ENCODE measurements around the gene CRYBG2. TPM values are rescaled to one million over a fixed set of nuclear protein-coding genes. Genes with fewer than 3 reads are reported as not detected.

CRYBG2 gene, protein sequence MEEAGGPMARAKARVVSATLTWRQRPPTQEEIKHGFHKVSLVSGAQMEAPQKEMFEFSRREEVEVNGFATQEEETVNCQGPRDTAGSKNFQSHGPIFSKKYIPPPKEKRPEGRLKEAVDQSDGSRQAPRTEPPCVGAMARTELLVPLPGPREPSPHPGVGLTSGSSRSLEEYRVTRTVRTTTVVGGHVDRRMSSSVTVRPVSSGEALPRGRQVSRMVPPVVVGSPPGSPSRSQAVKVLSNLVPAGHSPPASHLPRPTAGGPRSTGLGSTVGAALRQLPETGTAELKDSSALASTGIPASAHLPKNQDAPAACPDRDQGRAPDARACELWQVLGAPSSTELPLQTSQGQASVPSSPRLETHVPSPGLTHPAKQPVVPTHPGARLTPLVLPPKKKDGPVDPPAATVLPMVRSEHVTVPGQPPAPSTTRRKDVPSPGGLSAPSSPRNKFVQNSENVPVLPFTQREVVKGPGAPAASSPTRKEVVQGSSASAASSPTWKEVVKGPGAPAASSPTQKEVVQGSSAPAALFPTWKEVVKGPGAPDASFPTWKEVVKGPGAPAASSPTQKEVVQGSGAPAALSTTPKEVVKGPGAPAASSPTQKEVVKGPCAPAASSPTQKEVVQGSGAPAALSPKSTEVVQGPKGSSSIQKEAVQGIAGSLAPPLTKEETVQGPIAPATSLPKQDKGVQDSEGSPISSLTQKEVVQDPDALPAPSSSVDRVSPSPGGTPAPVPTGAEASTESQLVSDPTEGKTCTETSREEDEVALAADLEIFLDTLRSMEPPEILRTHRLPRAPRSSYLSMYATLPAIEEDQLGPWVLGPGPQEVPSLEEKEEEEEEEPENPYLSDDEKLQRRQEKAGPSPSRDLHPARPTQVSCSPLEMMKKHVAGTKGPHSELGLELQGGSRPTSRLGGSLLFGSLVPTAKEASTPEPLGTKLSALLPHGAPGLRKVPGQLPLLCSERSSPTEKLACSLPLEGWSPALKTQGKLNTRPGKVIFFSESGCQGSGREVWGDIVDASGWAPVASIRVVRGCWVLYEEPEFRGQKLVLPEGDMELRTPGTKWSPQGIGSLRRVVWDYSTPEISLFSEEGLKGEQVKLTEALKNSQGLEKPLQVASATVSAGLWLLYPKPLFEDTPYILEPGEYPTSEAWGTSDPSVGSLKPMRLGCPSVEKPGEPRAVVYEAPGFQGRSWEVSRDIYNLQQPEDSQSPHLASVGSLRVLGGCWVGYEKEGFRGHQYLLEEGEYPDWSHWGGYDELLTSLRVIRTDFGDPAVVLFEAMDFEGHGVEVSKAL (N-terminal part only)
- total RNA-seq: 9.4 to 10.9 TPM (median 10.3 TPM) in 3 replicates

DNA sequence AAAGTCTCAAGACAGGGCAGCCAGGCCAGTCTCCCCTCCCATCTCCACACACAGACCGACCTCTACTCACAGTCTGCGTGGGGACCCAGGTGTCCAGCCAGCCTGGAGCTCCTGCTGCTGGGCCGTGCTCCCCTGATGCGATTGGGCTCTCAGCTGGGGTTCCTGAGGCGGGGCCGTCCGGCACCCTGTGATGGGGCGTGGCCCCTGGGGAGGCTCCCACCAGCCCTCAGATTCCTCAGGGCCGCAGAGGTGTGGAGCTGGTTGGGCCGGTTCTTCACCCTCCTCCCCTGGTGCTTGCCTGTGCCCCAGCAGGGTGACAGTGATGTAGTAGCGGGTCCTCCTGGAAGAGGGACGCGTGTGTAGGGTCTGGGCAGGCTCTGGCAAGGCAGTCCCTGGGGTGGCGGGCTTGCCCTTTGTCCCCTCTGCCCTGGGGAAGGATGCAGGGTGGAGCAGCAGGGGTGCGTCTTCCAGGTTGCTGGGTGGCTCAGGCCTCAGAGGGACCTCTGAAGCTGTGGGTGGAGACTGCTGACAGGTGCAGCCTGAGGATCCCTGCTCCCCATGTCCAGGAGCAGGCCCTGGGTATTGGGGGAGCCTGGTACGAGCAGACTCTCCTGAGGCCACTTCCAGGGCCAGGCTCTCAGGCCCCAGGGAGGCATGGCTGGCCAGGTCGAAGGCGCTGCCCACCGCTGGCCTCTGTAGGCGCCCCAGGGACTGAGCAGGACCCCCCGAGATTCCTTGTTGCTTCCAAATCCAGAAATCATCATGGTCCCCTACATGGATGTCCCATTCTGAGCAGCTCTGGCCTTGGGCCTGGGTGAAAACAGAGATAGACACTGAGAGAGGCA is at the start of gene CRYBG2:
Gene CRYBG2, minus strand, starts transcription at position 155 of the 845 bp plus-strand sequence. CDS start 7,473 bp downstream, outside the sequence.
- Mint-ChIP-seq H3K27me3 (ENCODE audit: low read depth) (peaks cover 21% of the 10 kb centered on the region), H3K36me3 (no peaks in the 10 kb centered on the region), H3K4me3 (peak within 1 kb of the TSS; percentile 28), H3K27ac (peak within 1 kb of the TSS; percentile 75), H3K4me1 (peaks cover 41% of the 10 kb centered on the region), H3K9me3 (no peaks in the 10 kb centered on the region)
- TF ChIP-seq, protein P1, sequence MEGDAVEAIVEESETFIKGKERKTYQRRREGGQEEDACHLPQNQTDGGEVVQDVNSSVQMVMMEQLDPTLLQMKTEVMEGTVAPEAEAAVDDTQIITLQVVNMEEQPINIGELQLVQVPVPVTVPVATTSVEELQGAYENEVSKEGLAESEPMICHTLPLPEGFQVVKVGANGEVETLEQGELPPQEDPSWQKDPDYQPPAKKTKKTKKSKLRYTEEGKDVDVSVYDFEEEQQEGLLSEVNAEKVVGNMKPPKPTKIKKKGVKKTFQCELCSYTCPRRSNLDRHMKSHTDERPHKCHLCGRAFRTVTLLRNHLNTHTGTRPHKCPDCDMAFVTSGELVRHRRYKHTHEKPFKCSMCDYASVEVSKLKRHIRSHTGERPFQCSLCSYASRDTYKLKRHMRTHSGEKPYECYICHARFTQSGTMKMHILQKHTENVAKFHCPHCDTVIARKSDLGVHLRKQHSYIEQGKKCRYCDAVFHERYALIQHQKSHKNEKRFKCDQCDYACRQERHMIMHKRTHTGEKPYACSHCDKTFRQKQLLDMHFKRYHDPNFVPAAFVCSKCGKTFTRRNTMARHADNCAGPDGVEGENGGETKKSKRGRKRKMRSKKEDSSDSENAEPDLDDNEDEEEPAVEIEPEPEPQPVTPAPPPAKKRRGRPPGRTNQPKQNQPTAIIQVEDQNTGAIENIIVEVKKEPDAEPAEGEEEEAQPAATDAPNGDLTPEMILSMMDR (IDR thresholded peaks at IDR 0.05; ENCODE audit: unreplicated experiment): no peak
- peak; percentile 60 to 70 for DNase-seq (ENCODE audit: low spot score in 2 of 2, unreplicated experiment in 2 of 2)

DNA sequence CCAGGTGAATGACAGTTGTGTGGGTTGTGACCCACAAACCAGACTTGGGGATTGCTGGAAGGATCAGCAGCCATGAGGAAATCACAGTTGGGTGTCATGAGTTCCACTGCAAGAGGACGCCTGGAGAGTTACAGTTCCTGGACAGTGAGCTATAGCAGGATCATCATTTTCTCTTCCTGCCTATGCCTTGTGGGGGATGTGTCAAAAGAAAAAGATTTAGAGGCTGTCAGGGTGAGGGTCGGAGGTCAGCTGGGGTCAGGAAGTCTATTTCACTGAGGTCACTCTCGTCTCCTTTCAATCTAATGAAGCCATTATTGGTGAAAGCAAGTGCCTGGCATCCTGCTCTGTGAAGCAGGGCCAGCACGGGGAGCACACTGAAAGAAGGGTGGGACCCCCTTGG is 49.7 kb upstream of the CRYBG2 start:
- Mint-ChIP-seq H3K4me3 (no peak overlapping the region), H3K27me3 (ENCODE audit: low read depth) (peaks cover 3% of the 10 kb centered on the region), H3K4me1 (peaks cover 4% of the 10 kb centered on the region), H3K9me3 (no peaks in the 10 kb centered on the region), H3K27ac (no peak overlapping the region), H3K36me3 (no peaks in the 10 kb centered on the region)
- no peak for DNase-seq (ENCODE audit: low spot score in 2 of 2, unreplicated experiment in 2 of 2)
- TF ChIP-seq, protein P1 (IDR thresholded peaks at IDR 0.05; ENCODE audit: unreplicated experiment): no peak

DNA sequence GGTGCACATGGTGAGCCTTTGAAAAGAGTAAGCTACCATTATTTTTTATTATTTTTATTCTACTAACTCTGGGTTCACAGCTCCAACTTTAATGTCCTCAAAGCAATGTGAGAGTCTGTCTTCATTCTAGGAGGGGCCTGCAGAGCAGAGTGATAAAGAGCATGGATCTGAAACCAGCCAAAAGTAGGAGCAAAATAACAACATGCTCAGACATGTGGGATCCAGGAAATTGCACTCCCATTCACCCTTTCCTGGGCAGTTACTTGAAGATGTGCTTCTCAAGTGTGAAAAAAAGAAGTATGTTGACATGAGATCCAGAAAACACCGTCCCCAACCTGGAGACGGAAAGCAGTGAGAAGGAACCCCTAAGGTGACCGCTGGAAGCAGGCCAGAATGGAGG is 48.0 kb upstream of the CRYBG2 start:
- H3K36me3 Mint-ChIP-seq: no peaks in the 10 kb centered on the region
- peaks cover 2% of the 10 kb centered on the region for H3K4me1 Mint-ChIP-seq
- H3K27me3 Mint-ChIP-seq (ENCODE audit: low read depth): no peaks in the 10 kb centered on the region
- H3K4me3 Mint-ChIP-seq: no peak overlapping the region
- no peak for DNase-seq (ENCODE audit: low spot score in 2 of 2, unreplicated experiment in 2 of 2)
- no peaks in the 10 kb centered on the region for H3K9me3 Mint-ChIP-seq
- H3K27ac Mint-ChIP-seq: no peak overlapping the region
- TF ChIP-seq, protein P1 (IDR thresholded peaks at IDR 0.05; ENCODE audit: unreplicated experiment): no peak

DNA sequence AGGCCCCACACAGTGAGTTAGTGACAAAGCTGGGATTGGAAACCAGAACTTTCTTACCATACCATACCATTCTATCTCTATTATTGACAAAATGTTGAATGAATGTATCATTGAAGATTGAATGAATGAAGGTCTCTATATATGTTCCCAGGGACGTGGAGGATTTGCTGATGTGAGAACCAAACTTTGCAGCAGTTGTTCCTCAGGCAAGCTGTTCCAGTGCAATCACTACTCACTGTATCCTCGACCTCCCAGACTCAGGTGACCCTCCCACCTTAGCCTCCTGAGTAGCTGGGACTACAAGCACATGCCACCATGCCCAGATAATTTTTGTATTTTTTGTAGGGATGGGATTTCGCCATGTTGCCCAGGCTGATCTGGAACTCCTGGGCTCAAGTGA is 45.1 kb upstream of the CRYBG2 start:
- no peak for DNase-seq (ENCODE audit: low spot score in 2 of 2, unreplicated experiment in 2 of 2)
- Mint-ChIP-seq H3K9me3 (no peaks in the 10 kb centered on the region), H3K27me3 (ENCODE audit: low read depth) (no peaks in the 10 kb centered on the region)

More for the DNA sequence above, 45.1 kb upstream of the CRYBG2 start:
- Mint-ChIP-seq H3K27ac (no peak overlapping the region), H3K4me3 (no peak overlapping the region), H3K36me3 (no peaks in the 10 kb centered on the region), H3K4me1 (peaks cover 2% of the 10 kb centered on the region)
- TF ChIP-seq, protein P1 (IDR thresholded peaks at IDR 0.05; ENCODE audit: unreplicated experiment): no peak
